Transverse colon (tissue), 4 donors: ENCODE measurements around the gene BCAS4.

Experiments used
- POLR2A ChIP-seq: fragments of 450-650 bp; IDR thresholded peaks from one replicate; pipeline ENCODE4 v1.6.1; 2016; ENCODE audit warnings: antibody characterized with exemption, mild to moderate bottlenecking, moderate library complexity
- POLR2AphosphoS5 ChIP-seq, 3 donors: sonication (generic); formaldehyde crosslinking; IDR thresholded peaks; one replicate each; pipeline ENCODE4 v1.6.1; 2016; ENCODE audit warnings: antibody characterized with exemption in 3 of 3
- TF ChIP-seq, protein P1 (sequence below), 5 experiments: fragments of 200-600 bp in 3 of 5; fragments of 450-650 bp in 2 of 5; sonication (generic) in 3 of 5; IDR thresholded peaks; 1 replicate in 2 of 5; 2 replicates in 3 of 5; pipeline ENCODE4 v1.5.1; 2016 to 2017; ENCODE audit warnings: antibody characterized with exemption in 5 of 5, inconsistent platforms in 3 of 5, mild to moderate bottlenecking in 2 of 5, moderate library complexity in 1 of 5

GRCh38 chr20:50772420-50773185 is 22.3 kb upstream of the BCAS4 start:
- TF ChIP-seq, protein P1, sequence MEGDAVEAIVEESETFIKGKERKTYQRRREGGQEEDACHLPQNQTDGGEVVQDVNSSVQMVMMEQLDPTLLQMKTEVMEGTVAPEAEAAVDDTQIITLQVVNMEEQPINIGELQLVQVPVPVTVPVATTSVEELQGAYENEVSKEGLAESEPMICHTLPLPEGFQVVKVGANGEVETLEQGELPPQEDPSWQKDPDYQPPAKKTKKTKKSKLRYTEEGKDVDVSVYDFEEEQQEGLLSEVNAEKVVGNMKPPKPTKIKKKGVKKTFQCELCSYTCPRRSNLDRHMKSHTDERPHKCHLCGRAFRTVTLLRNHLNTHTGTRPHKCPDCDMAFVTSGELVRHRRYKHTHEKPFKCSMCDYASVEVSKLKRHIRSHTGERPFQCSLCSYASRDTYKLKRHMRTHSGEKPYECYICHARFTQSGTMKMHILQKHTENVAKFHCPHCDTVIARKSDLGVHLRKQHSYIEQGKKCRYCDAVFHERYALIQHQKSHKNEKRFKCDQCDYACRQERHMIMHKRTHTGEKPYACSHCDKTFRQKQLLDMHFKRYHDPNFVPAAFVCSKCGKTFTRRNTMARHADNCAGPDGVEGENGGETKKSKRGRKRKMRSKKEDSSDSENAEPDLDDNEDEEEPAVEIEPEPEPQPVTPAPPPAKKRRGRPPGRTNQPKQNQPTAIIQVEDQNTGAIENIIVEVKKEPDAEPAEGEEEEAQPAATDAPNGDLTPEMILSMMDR (IDR thresholded peaks at IDR 0.05) = no peak
- TF ChIP-seq POLR2A (no peak), POLR2AphosphoS5 (IDR thresholded peaks at IDR 0.05) (no peak)
